Measurements from ENCODE around the gene MPL. TPM values are rescaled to one million over a fixed set of nuclear protein-coding genes. Genes with fewer than 3 reads are reported as not detected.
"Not testable (repeated sequence)": the region's sequence is repeated elsewhere in the genome, so short reads cannot be mapped to it uniquely, and the experiment has no call there.

MPL gene
- total RNA-seq, 1 donor from 2014 or later: not detected

- H3K36me3 Mint-ChIP-seq (ENCODE audit: low read depth): peaks cover 15% of the 10 kb centered on the region
These were observed 31.0 kb downstream of the MPL start for GRCh38 chr1:43368646-43369020.

GRCh38 chr1:43369779-43370178 lies 32.2 kb downstream of the MPL start:
- DNase-seq (ENCODE audit: low read depth, low spot score); H3K27ac Mint-ChIP-seq (ENCODE audit: unreplicated experiment); H3K27me3 Mint-ChIP-seq (ENCODE audit: low read depth); H3K4me3 Mint-ChIP-seq; H3K9me3 Mint-ChIP-seq; H3K36me3 Mint-ChIP-seq (ENCODE audit: low read depth): not testable (repeated sequence)
- peaks cover 21% of the 10 kb centered on the region for H3K4me1 Mint-ChIP-seq

More at GRCh38 chr1:43368646-43369020, 31.0 kb downstream of the MPL start:
- H3K4me3 Mint-ChIP-seq: peak overlapping the region; percentile 82
- no peaks in the 10 kb centered on the region for H3K9me3 Mint-ChIP-seq
- DNase-seq (ENCODE audit: low read depth, low spot score): no peak
- peaks cover 26% of the 10 kb centered on the region for H3K4me1 Mint-ChIP-seq
- no peak for TF ChIP-seq CTCF (conservative IDR thresholded peaks at IDR 0.05)
- H3K27ac Mint-ChIP-seq (ENCODE audit: unreplicated experiment): peak overlapping the region; percentile 92
- H3K27me3 Mint-ChIP-seq (ENCODE audit: low read depth): no peaks in the 10 kb centered on the region

DNA sequence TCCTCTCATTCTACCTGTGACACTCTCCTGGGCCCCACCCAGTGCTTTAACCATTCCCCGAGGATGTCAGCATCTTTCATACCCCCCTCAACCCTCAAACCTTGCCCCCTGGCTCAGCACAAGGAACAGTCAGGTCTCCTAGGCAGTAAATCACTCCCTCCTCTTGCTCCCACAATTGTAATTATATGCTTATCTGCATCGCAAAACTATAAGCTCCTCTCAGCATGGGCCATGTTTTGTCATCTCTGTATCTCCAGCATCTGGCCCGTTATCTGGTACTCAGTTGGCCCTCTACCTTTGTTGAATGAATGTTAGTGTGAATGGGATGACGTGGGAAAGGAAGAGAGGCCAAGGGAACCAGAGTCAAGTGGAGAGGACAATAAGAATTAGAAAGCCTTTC lies 32.9 kb downstream of the MPL start:
- Mint-ChIP-seq H3K4me3 (peak overlapping the region; percentile 32), H3K27ac (ENCODE audit: unreplicated experiment) (no peak overlapping the region), H3K36me3 (ENCODE audit: low read depth) (no peaks in the 10 kb centered on the region), H3K27me3 (ENCODE audit: low read depth) (no peaks in the 10 kb centered on the region), H3K9me3 (no peaks in the 10 kb centered on the region), H3K4me1 (peaks cover 14% of the 10 kb centered on the region)
- DNase-seq (ENCODE audit: low read depth, low spot score): no peak
- TF ChIP-seq CTCF (conservative IDR thresholded peaks at IDR 0.05): no peak

DNA sequence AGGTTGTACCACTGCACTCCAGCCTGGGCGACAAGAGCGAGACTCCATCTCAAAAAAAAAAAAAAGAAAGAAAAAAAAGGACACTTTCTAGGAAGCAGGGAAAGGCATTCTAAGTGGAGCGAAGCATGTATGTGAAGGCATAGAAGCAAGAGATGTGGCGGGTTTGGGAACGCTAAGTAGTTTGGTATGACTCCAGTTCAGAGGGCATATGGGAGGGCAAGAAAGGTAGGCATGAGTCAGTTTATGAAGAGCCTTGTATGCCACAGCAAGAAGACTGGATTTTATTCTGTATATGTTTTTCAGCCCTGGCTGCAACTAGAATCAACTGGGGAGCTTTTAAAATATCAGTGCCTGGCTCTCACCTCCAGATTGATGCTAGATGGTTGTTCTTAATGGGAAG lies 34.6 kb downstream of the MPL start:
- H3K27ac Mint-ChIP-seq (ENCODE audit: unreplicated experiment): no peak overlapping the region
- H3K36me3 Mint-ChIP-seq (ENCODE audit: low read depth): no peaks in the 10 kb centered on the region
- no peaks in the 10 kb centered on the region for H3K9me3 Mint-ChIP-seq
- H3K27me3 Mint-ChIP-seq (ENCODE audit: low read depth): no peaks in the 10 kb centered on the region
- H3K4me3 Mint-ChIP-seq: no peak overlapping the region
- TF ChIP-seq CTCF (conservative IDR thresholded peaks at IDR 0.05): no peak
- H3K4me1 Mint-ChIP-seq: peaks cover 17% of the 10 kb centered on the region
- DNase-seq (ENCODE audit: low read depth, low spot score): no peak

DNA sequence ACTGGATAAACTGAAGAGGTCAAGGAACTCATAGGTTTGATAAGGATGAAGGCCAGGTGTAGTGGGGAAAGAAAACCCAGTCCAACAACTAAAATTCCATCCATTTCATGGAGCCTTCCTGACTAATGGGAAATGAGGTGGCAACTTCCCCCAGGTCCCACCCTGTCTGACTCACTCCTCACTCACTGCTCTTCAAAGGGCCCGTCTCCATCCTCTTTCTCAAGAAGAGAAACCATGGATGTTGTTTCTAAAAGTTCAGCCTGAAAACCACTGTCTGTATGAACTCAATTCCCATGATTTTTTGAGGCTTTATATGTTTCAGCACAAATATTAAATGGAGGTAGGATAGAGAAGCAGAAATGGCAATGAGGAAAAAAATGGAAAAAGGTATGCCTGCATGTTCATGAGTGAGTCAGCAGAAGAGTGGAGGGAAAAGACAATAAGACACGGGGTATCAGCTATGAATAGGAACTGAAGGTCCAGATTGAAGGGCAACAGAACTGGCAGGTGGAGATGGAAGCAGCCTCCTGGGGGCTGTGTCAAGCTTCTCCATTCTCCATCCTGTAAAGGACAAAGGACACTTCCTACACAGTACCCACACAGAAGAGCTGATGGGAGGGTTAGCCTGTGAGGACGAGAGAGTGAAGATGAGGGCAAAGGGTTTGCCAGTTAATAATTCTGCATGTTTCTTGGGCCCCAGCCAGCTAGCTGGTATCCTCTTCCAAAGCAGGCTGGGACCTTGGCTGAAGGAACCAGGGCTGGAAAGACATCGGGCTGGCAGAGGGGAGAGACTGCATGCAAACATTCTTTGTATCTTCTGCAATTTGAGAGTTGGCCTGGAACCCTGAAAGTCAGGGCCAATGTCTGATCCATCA lies 35.7 kb downstream of the MPL start:
- no peaks in the 10 kb centered on the region for H3K27me3 Mint-ChIP-seq (ENCODE audit: low read depth)
- H3K36me3 Mint-ChIP-seq (ENCODE audit: low read depth): no peaks in the 10 kb centered on the region
- no peak overlapping the region for H3K4me3 Mint-ChIP-seq
- H3K27ac Mint-ChIP-seq (ENCODE audit: unreplicated experiment): no peak overlapping the region
- H3K4me1 Mint-ChIP-seq: peaks cover 24% of the 10 kb centered on the region
- no peaks in the 10 kb centered on the region for H3K9me3 Mint-ChIP-seq
- no peak for TF ChIP-seq CTCF (conservative IDR thresholded peaks at IDR 0.05)
- no peak for DNase-seq (ENCODE audit: low read depth, low spot score)

DNA sequence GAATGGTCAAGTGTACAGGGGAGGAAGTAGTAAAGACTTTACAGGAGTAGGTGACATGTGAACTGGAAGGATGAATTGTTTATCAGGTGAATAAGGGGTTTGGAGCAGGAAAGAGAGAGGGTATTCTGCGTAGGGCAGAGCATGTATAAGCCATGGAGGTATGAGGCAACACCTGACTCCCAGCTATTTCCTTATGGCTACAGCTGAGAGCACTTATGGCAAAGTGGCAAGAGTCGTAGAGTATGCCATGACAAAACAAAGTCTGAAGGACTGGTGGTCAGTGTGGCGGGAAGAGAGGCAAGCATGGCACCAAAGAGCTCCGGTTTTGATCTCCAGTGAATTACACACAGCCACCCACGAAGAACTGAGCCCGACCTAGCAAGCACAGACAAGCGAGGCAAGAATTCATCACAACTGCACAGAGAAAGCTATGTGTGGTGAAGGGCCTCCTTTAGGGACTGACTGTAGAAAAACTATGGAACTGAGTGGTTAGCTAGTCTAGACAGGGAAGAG lies 39.2 kb downstream of the MPL start:
- Mint-ChIP-seq H3K4me3 (no peak overlapping the region), H3K4me1 (peaks cover 39% of the 10 kb centered on the region), H3K9me3 (no peaks in the 10 kb centered on the region), H3K36me3 (ENCODE audit: low read depth) (peaks cover 5% of the 10 kb centered on the region), H3K27me3 (ENCODE audit: low read depth) (no peaks in the 10 kb centered on the region), H3K27ac (ENCODE audit: unreplicated experiment) (peak overlapping the region; percentile 43)
- no peak for TF ChIP-seq CTCF (conservative IDR thresholded peaks at IDR 0.05)
- no peak for DNase-seq (ENCODE audit: low read depth, low spot score)
